ENCODE data around the gene DDX50. TPM values are rescaled to one million over a fixed set of nuclear protein-coding genes. Genes with fewer than 3 reads are reported as not detected.
"Not testable (repeated sequence)": the region's sequence is repeated elsewhere in the genome, so short reads cannot be mapped to it uniquely, and the experiment has no call there.

The DDX50 gene
- total RNA-seq, 1 experiment from 2014 or later = 37.1 TPM

DNA sequence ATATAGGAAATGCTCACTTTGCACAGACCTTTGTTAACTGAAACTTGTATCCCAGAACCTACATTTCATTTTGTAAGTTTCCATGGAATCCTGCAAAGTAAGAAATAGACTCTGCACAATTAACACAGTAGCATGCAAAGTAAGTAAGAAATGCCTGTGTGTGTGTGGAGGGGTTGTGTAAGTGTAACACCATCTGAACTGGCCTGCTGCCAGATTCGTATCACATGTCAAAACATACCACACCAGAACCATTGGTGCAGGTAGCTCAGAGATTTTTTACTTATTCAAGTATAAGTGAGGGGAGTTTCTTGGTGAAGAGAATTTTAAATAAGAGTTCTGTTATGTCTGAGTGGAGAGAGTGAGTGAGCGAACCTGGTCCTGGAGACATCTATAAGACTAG lies 37.0 kb downstream of the DDX50 start (continued):
- TF ChIP-seq, protein P1, sequence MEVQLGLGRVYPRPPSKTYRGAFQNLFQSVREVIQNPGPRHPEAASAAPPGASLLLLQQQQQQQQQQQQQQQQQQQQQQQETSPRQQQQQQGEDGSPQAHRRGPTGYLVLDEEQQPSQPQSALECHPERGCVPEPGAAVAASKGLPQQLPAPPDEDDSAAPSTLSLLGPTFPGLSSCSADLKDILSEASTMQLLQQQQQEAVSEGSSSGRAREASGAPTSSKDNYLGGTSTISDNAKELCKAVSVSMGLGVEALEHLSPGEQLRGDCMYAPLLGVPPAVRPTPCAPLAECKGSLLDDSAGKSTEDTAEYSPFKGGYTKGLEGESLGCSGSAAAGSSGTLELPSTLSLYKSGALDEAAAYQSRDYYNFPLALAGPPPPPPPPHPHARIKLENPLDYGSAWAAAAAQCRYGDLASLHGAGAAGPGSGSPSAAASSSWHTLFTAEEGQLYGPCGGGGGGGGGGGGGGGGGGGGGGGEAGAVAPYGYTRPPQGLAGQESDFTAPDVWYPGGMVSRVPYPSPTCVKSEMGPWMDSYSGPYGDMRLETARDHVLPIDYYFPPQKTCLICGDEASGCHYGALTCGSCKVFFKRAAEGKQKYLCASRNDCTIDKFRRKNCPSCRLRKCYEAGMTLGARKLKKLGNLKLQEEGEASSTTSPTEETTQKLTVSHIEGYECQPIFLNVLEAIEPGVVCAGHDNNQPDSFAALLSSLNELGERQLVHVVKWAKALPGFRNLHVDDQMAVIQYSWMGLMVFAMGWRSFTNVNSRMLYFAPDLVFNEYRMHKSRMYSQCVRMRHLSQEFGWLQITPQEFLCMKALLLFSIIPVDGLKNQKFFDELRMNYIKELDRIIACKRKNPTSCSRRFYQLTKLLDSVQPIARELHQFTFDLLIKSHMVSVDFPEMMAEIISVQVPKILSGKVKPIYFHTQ (CRISPR knock-in tag; IDR thresholded peaks at IDR 0.05) = no peak
- TF ChIP-seq TCF7 (CRISPR knock-in tag; IDR thresholded peaks at IDR 0.05; ENCODE audit: low read depth) = no peak
- TF ChIP-seq, protein P2, sequence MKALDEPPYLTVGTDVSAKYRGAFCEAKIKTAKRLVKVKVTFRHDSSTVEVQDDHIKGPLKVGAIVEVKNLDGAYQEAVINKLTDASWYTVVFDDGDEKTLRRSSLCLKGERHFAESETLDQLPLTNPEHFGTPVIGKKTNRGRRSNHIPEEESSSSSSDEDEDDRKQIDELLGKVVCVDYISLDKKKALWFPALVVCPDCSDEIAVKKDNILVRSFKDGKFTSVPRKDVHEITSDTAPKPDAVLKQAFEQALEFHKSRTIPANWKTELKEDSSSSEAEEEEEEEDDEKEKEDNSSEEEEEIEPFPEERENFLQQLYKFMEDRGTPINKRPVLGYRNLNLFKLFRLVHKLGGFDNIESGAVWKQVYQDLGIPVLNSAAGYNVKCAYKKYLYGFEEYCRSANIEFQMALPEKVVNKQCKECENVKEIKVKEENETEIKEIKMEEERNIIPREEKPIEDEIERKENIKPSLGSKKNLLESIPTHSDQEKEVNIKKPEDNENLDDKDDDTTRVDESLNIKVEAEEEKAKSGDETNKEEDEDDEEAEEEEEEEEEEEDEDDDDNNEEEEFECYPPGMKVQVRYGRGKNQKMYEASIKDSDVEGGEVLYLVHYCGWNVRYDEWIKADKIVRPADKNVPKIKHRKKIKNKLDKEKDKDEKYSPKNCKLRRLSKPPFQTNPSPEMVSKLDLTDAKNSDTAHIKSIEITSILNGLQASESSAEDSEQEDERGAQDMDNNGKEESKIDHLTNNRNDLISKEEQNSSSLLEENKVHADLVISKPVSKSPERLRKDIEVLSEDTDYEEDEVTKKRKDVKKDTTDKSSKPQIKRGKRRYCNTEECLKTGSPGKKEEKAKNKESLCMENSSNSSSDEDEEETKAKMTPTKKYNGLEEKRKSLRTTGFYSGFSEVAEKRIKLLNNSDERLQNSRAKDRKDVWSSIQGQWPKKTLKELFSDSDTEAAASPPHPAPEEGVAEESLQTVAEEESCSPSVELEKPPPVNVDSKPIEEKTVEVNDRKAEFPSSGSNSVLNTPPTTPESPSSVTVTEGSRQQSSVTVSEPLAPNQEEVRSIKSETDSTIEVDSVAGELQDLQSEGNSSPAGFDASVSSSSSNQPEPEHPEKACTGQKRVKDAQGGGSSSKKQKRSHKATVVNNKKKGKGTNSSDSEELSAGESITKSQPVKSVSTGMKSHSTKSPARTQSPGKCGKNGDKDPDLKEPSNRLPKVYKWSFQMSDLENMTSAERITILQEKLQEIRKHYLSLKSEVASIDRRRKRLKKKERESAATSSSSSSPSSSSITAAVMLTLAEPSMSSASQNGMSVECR (CRISPR knock-in tag; IDR thresholded peaks at IDR 0.05; ENCODE audit: borderline replicate concordance) = no peak
- TF ChIP-seq, protein P3, sequence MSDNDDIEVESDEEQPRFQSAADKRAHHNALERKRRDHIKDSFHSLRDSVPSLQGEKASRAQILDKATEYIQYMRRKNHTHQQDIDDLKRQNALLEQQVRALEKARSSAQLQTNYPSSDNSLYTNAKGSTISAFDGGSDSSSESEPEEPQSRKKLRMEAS (CRISPR knock-in tag; IDR thresholded peaks at IDR 0.05) = no peak

DNA sequence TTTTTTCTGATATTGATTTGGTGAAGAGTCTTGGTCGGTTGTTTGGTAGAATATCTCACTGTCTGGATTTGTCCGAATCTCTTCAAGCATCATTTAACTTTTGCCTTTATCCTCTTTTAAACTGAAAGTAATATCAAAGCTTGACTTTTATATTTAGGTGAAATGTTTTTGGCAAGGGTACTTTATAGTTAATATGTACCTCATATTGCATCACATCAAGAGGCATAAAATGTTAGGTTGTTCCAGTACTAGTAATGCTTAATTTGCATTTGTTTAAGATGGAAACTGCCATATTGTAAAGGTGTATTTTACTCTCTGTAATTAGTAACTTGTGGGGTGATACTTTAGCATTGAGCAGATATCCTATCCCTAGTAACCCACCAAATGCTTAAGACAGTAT lies 37.8 kb downstream of the DDX50 start:
- Mint-ChIP-seq H3K36me3 (peaks cover 36% of the 10 kb centered on the region), H3K27ac (no peak overlapping the region), H3K4me3 (no peak overlapping the region), H3K27me3 (ENCODE audit: low read depth) (no peaks in the 10 kb centered on the region), H3K4me1 (no peaks in the 10 kb centered on the region), H3K9me3 (no peaks in the 10 kb centered on the region)
- POLR2A ChIA-PET = no interaction called here
- DNase-seq (ENCODE audit: low spot score) (no peak), ATAC-seq (no peak)
- TF ChIP-seq, protein P4, sequence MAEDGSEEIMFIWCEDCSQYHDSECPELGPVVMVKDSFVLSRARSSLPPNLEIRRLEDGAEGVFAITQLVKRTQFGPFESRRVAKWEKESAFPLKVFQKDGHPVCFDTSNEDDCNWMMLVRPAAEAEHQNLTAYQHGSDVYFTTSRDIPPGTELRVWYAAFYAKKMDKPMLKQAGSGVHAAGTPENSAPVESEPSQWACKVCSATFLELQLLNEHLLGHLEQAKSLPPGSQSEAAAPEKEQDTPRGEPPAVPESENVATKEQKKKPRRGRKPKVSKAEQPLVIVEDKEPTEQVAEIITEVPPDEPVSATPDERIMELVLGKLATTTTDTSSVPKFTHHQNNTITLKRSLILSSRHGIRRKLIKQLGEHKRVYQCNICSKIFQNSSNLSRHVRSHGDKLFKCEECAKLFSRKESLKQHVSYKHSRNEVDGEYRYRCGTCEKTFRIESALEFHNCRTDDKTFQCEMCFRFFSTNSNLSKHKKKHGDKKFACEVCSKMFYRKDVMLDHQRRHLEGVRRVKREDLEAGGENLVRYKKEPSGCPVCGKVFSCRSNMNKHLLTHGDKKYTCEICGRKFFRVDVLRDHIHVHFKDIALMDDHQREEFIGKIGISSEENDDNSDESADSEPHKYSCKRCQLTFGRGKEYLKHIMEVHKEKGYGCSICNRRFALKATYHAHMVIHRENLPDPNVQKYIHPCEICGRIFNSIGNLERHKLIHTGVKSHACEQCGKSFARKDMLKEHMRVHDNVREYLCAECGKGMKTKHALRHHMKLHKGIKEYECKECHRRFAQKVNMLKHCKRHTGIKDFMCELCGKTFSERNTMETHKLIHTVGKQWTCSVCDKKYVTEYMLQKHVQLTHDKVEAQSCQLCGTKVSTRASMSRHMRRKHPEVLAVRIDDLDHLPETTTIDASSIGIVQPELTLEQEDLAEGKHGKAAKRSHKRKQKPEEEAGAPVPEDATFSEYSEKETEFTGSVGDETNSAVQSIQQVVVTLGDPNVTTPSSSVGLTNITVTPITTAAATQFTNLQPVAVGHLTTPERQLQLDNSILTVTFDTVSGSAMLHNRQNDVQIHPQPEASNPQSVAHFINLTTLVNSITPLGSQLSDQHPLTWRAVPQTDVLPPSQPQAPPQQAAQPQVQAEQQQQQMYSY (CRISPR knock-in tag; IDR thresholded peaks at IDR 0.05) = no peak
- no peak for TF ChIP-seq NR1H2 (CRISPR knock-in tag; IDR thresholded peaks at IDR 0.05)
- TF ChIP-seq, protein P5, sequence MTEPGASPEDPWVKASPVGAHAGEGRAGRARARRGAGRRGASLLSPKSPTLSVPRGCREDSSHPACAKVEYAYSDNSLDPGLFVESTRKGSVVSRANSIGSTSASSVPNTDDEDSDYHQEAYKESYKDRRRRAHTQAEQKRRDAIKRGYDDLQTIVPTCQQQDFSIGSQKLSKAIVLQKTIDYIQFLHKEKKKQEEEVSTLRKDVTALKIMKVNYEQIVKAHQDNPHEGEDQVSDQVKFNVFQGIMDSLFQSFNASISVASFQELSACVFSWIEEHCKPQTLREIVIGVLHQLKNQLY (CRISPR knock-in tag; IDR thresholded peaks at IDR 0.05) = no peak
- no peak for TF ChIP-seq EMX1 (CRISPR knock-in tag; IDR thresholded peaks at IDR 0.05)
- TF ChIP-seq, protein P1 (CRISPR knock-in tag; IDR thresholded peaks at IDR 0.05) = no peak
- no peak for TF ChIP-seq ZNF317 (CRISPR knock-in tag; IDR thresholded peaks at IDR 0.05; ENCODE audit: borderline replicate concordance, low read depth)
- TF ChIP-seq SMAD3 (CRISPR knock-in tag; IDR thresholded peaks at IDR 0.05; ENCODE audit: borderline replicate concordance) = no peak
- TF ChIP-seq, protein P6, sequence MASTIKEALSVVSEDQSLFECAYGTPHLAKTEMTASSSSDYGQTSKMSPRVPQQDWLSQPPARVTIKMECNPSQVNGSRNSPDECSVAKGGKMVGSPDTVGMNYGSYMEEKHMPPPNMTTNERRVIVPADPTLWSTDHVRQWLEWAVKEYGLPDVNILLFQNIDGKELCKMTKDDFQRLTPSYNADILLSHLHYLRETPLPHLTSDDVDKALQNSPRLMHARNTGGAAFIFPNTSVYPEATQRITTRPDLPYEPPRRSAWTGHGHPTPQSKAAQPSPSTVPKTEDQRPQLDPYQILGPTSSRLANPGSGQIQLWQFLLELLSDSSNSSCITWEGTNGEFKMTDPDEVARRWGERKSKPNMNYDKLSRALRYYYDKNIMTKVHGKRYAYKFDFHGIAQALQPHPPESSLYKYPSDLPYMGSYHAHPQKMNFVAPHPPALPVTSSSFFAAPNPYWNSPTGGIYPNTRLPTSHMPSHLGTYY (CRISPR knock-in tag; IDR thresholded peaks at IDR 0.05) = no peak
- CTCF ChIA-PET = no interaction called here

DNA sequence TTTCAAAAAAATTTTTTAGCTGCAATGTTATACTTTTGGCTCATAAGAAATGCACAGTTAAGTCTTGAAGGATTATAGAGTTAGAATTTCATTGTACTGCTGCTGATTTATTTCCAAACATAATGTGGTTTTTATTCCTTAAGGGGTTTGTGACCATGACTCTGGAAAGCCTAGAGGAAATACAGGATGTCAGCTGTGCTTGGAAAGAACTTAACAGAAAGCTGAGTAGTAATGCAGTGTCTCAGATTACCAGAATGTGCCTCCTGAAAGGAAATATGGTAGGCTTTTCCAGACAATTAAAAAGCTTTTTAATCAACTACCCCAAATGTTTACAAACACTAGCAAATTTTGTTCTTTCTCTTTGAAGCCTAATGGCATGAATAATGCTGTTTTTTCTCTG lies 39.8 kb downstream of the DDX50 start:
- H3K27me3 Mint-ChIP-seq (ENCODE audit: low read depth); H3K9me3 Mint-ChIP-seq; ATAC-seq; H3K27ac Mint-ChIP-seq; DNase-seq (ENCODE audit: low spot score); H3K4me3 Mint-ChIP-seq; POLR2A ChIA-PET; H3K4me1 Mint-ChIP-seq: not testable (repeated sequence)
- CTCF ChIA-PET = interaction anchor here (1.4 kb wide), 1 partner anchor 15 kb away, joined by 5 read pairs; the partner anchor contains the start of gene DDX21
- peaks cover 27% of the 10 kb centered on the region for H3K36me3 Mint-ChIP-seq

All from WTC11 (cell line).